CD4-positive, CD25-positive, alpha-beta regulatory T cell (primary cell): Measurements from ENCODE around the gene TMEM41A. TPM values are rescaled to one million over a fixed set of nuclear protein-coding genes. Genes with fewer than 3 reads are reported as not detected.

Experiments
- ATAC-seq, 2 donors: fragments of 150-1000 bp; cut with Tn5 transposase; one replicate each; pipeline ENCODE4 v1.10.0; 2021; ENCODE audit warnings: low read depth in 2 of 2, moderate number of reproducible peaks in 2 of 2, moderate library complexity in 1 of 2
- DNase-seq, 3 donors: peaks; one replicate each; pipeline versions ENCODE4 v3.0.0 to v3.0.0-alpha.2; 2012 to 2022; ENCODE audit warnings: mixed read lengths in 1 of 3
- H3K27ac ChIP-seq: one replicate; pipeline ENCODE4 v1.7.0; 2013; ENCODE audit warnings: mild to moderate bottlenecking, low read length; ENCODE audit not compliant: insufficient read depth, poor library complexity, severe bottlenecking
- H3K27me3 ChIP-seq: one replicate; pipeline ENCODE4 v1.7.0; 2013; ENCODE audit warnings: low read length; ENCODE audit not compliant: control insufficient read depth, insufficient read depth
- H3K36me3 ChIP-seq: one replicate; pipeline ENCODE4 v1.7.0; 2013; ENCODE audit warnings: mild to moderate bottlenecking, low read length, moderate library complexity; ENCODE audit not compliant: control insufficient read depth, insufficient read depth
- H3K4me1 ChIP-seq: 2 replicates; pipeline ENCODE4 v1.7.0; 2013; ENCODE audit warnings: mild to moderate bottlenecking, low read length; ENCODE audit not compliant: insufficient read depth, control insufficient read depth, poor library complexity, severe bottlenecking
- H3K4me3 ChIP-seq: one replicate; pipeline ENCODE4 v1.7.0; 2013; ENCODE audit warnings: low read depth, mild to moderate bottlenecking, low read length, moderate library complexity
- H3K9me3 ChIP-seq, 2 experiments: 1 replicate in 1 of 2; 2 replicates in 1 of 2; pipeline ENCODE4 v1.7.0; 2013; ENCODE audit warnings: low read length in 2 of 2, mild to moderate bottlenecking in 1 of 2, moderate library complexity in 1 of 2; ENCODE audit not compliant: control insufficient read depth in 2 of 2
- H3K27ac Mint-ChIP-seq, 3 donors: one replicate each; pipeline ENCODE4 v1.8.0; 2020 to 2022; ENCODE audit warnings: mild to moderate bottlenecking in 3 of 3, mixed read lengths in 3 of 3, moderate library complexity in 2 of 3
- H3K27me3 Mint-ChIP-seq: one replicate; pipeline ENCODE4 v1.8.0; 2022; ENCODE audit warnings: mild to moderate bottlenecking, mixed read lengths
- H3K36me3 Mint-ChIP-seq: one replicate; pipeline ENCODE4 v1.8.0; 2020; ENCODE audit warnings: mixed read lengths
- H3K4me1 Mint-ChIP-seq, 4 donors: one replicate each; pipeline ENCODE4 v1.8.0; 2020 to 2022; ENCODE audit warnings: mixed read lengths in 4 of 4, mild to moderate bottlenecking in 1 of 4
- H3K4me3 Mint-ChIP-seq, 4 donors: one replicate each; pipeline ENCODE4 v1.8.0; 2020 to 2022; ENCODE audit warnings: mild to moderate bottlenecking in 4 of 4, mixed read lengths in 4 of 4, moderate library complexity in 3 of 4
- H3K9me3 Mint-ChIP-seq, 7 donors: one replicate each; pipeline ENCODE4 v1.8.0; 2020 to 2022; ENCODE audit warnings: mixed read lengths in 7 of 7, mild to moderate bottlenecking in 3 of 7, moderate library complexity in 2 of 7
- polyA plus RNA-seq, 4 donors: library from polyadenylated mRNA; unstranded; fragments of 300-500 nt; fragmentation: Illumina TruSeq; gene quantifications; one replicate each; pipeline ENCODE4 v1.2.3, GENCODE V29; 2021
- total RNA-seq: library from RNA; stranded (reverse); gene quantifications from one replicate; pipeline ENCODE4 v1.2.3, GENCODE V29; 2022

The TMEM41A gene
- total and polyA plus RNA-seq, 5 donors from 2014 or later = 18.6 to 42.8 (median 22.0) TPM

DNA sequence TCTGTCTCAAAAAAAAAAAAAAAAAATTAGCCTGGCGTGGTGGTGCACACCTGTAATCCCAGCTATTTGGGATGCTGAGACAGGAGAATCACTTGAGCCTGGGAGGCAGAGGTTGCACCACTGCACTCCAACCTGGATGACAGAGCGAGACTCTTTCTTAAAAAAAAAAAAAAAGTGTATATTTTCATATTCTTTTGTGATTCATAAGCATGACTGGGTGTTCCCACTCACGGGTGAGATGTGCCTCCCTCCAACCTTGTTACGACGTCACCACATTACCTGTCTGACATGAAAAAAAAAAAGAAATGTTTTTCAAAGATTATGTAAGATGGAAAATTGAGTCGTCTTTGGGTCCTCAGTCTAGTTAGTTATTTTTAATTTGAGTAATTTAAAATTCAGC, 56.8 kb downstream of the TMEM41A start:
- Histone ChIP-seq H3K4me1 (no peaks in the 10 kb centered on the region), H3K36me3 (no peaks in the 10 kb centered on the region), H3K27ac (no peak overlapping the region), H3K27me3 (no peaks in the 10 kb centered on the region), H3K9me3 (no peaks in the 10 kb centered on the region), H3K4me3 (no peak overlapping the region)
- DNase-seq (no peak), ATAC-seq (no peak)
- Mint-ChIP-seq H3K27ac (no peak overlapping the region), H3K36me3 (no peaks in the 10 kb centered on the region), H3K27me3 (peaks cover 5% of the 10 kb centered on the region), H3K4me3 (no peak overlapping the region), H3K4me1 (no peaks in the 10 kb centered on the region), H3K9me3 (peaks cover 0 to 2% (median 0%) of the 10 kb centered on the region in 7 donors)

DNA sequence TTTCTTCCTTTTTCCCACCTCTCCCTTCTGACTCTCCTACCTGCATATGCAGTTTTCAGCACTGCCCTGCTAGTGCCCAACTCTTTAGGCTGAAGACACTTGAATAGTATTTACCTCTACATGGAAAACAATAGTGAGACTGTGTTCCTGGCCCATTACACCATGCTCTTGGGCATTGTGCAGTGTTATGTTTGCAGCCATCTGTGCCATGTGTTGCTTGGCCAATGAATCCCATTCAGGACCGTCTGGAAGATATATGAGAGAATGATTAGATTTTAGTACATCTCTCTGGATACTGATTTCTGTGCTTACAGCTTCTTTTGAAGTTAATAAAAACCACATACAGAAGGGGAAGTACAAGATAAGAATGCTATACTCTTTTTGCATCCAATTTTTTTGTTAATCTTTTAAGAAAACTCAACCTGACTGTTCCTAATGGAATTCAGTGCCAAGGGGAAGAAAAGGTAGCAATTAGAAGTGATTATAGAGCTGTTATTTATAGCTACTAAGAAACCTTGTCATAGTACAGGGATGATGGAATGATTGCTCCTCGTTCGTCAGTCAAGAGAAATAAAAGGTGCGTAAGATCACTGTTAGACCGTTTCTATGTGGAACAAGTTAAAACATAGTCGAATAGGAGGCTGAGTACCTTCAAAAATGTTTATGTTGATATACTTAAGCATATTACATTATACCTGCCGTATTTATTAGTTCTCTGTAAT, 58.9 kb downstream of the TMEM41A start:
- Histone ChIP-seq H3K9me3 (no peaks in the 10 kb centered on the region), H3K36me3 (no peaks in the 10 kb centered on the region), H3K4me3 (no peak overlapping the region), H3K27me3 (no peaks in the 10 kb centered on the region), H3K27ac (no peak overlapping the region), H3K4me1 (no peaks in the 10 kb centered on the region)
- H3K4me1 Mint-ChIP-seq = no peaks in the 10 kb centered on the region
- H3K27ac Mint-ChIP-seq = no peak overlapping the region
- H3K36me3 Mint-ChIP-seq = no peaks in the 10 kb centered on the region
- no peak for DNase-seq
- peaks cover 8% of the 10 kb centered on the region for H3K27me3 Mint-ChIP-seq
- ATAC-seq = no peak
- no peak overlapping the region for H3K4me3 Mint-ChIP-seq
- H3K9me3 Mint-ChIP-seq = peaks cover 0 to 2% (median 0%) of the 10 kb centered on the region in 7 donors

Other genes with a start within 250 kb of the TMEM41A start
- 0.30 TPM for gene EHHADH, start 245.0 kb downstream of the TMEM41A start, total RNA-seq
- gene EHHADH, start 245.0 kb downstream of the TMEM41A start, polyA plus RNA-seq = under 1 TPM; 0.34 to 0.86 (median 0.63) TPM
- 3.7 TPM for gene MAP3K13, start 135.9 kb downstream of the TMEM41A start, total RNA-seq
- 10 to 100 TPM; 17.7 to 29.7 (median 22.3) TPM for gene MAP3K13, start 135.9 kb downstream of the TMEM41A start, polyA plus RNA-seq
- not detected for gene LIPH, start 53.6 kb upstream of the TMEM41A start, total RNA-seq
- gene LIPH, start 53.6 kb upstream of the TMEM41A start, polyA plus RNA-seq = not detected
- gene SENP2, start 87.3 kb upstream of the TMEM41A start, total RNA-seq = 51.7 TPM
- gene SENP2, start 87.3 kb upstream of the TMEM41A start, polyA plus RNA-seq = 10 to 100 TPM; 14.3 to 21.4 (median 17.3) TPM